Hepatocyte (in vitro differentiated cells): Measurements from ENCODE around the gene QARS1.

ENCODE experiments used
- CTCF ChIP-seq: fragments of 200-600 bp; sonication (generic); IDR thresholded peaks from 2 replicates; pipeline ENCODE4 v1.5.1; 2016; ENCODE audit warnings: antibody characterized with exemption, mild to moderate bottlenecking; ENCODE audit not compliant: poor library complexity
- EZH2phosphoT487 ChIP-seq: fragments of 200-600 bp; sonication (generic); IDR thresholded peaks from one replicate; pipeline ENCODE4 v1.6.1; 2018; ENCODE audit warnings: antibody characterized with exemption, mild to moderate bottlenecking, low read depth, moderate library complexity; ENCODE audit not compliant: unreplicated experiment, severe bottlenecking

- TF ChIP-seq CTCF (no peak), EZH2phosphoT487 (no peak)
Measured at GRCh38 chr3:49100046-49100615, 4.4 kb downstream of the QARS1 start.
